SHP77 (cell line): ENCODE data around the gene GUCY2C.
"Not testable (repeated sequence)": the region's sequence is repeated elsewhere in the genome, so short reads cannot be mapped to it uniquely, and the experiment has no call there.

Source experiments
- DNase-seq, 2 experiments: peaks; one replicate each; lab custom pipeline; 2025; lab: John Stamatoyannopoulos, UW

The GUCY2C gene

DNA sequence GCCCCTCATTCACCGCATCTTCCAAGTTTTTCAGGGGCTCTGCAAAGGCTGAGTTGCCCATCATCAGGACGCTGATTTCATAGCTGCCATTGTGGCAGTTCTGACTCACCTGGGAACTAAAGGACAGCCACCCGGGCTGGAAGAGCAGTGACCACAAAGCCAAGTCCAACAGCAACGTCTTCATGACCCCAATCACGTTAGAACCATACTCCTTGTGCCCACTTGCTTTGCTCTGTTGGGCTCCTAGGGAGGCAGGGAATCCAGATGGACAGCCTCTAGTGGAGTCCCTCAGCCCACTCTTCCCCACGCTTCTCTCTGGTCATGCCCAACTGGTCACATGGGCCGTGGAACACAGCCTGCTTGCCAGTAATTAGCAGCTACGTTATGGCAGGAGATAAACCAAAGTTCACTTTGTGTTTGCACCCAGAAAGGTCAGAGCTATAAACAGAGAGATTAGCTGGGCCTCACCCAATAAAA, at the start of gene GUCY2C:
TSS of gene GUCY2C (minus strand) at position 335 of the 477 bp plus-strand sequence. CDS start at position 184, 151 bp downstream.
- no peak for DNase-seq

DNA sequence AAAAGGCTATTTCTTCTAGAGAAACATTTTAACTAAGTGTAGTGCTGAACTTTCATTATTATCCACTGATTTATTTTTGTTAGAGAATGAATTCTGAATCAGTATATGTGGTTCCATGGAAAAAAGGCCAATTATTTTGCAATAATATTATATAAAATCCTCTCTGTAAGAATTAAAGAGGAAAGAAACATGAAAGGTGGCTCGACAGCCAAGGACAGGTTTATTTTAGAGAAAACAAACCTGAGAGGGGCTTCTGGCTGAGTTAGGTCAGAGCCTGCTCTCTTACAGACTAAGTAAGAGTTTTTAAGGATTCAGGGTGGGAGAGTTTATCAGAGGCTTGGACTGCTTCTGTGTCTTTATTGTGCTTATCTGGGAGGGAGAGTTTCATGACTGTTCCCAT, 46.7 kb upstream of the GUCY2C start:
- DNase-seq = no peak

DNA sequence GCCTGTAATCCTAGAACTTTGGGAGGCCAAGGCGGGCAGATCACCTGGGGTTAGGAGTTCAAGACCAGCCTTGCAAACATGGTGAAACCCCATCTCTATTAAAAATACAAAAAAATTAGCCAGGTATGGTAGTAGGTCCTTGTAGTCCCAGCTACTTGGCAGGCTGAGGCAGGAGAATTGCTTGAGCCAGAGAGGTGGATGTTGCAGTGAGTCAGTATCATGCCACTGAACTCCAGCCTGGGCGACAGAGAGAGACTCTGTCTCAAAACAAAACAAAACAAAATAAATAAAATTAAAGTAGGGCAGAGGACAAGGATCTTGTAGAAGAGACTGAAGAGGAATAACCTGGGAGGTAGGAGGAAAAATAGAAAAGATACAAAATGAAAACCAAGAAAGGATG, 45.5 kb upstream of the GUCY2C start:
- DNase-seq = no peak

DNA sequence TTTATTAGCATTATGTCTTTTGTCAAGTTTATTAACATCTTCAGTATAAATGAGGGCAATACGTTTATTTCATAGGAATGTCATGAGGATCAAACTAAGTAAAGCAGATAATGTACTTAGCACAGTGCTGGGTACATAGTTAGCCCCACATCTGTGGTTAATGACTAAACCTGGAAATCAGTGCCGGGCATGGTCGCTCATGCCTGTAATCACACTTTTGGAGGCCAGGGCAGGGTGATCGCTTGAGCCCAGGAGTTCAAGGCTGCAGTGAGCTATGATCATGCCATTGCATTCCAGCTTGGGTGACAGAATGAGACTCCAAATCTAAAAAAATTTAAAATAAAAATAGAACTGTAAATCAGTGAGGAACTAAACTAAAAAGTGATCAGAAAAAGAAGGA, 44.8 kb upstream of the GUCY2C start:
- no peak for DNase-seq

DNA sequence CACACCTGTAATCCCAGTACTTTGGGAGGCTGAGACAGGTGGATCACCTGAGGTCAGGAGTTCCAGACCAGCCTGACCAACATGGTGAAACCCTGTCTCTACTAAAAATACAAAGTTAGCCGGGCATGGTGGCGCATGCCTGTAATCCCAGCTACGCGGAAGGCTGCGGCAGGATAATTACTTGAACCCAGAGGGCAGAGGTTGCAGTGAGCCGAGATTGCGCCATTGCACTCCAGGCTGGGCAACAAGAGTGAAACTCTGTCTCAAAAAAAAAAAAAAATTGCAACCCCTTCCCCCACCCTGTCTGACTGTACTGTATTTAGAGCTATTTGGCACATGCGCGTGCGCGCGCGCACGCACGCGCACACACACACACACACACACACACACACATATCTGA, 40.0 kb upstream of the GUCY2C start:
- DNase-seq = not testable (repeated sequence)

DNA sequence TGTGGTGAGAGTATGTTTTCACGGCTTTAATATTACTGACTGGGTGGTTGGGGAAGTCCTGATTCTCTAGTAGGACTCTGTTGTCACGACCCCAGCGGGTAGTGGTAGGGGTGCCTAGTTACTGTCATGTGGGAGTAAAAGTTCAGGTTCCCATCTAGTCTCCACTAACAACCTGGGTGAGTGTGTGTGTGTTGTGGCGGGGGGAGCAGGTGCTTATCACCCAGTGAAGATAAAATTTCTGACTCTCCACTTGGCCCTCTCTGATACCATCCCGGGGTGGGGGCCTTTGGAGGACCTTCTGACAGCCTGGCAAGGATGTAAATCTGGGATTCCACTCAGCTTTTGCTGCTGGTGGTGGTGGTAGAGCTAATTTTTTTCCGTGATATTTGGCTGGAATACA, 35.4 kb upstream of the GUCY2C start:
- DNase-seq = no peak

DNA sequence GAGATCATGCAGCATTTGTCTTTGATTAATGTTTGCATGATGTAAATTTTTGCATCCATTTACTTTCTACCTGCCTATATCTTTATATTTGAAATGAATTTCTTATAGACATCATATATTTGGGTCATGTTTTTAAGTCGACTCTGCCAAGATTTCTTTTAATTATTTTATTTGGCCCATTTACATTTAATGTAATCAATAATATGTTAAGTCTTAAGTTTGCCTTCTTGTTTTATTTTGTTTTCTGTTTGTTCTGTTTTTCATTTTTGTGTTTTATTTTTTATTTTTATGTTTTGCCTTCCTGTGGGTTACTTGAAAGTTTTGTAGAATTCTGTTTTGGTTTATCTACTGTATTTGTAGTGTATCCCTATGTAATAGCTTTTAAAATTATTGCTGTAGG, 33.2 kb upstream of the GUCY2C start:
- DNase-seq = no peak

DNA sequence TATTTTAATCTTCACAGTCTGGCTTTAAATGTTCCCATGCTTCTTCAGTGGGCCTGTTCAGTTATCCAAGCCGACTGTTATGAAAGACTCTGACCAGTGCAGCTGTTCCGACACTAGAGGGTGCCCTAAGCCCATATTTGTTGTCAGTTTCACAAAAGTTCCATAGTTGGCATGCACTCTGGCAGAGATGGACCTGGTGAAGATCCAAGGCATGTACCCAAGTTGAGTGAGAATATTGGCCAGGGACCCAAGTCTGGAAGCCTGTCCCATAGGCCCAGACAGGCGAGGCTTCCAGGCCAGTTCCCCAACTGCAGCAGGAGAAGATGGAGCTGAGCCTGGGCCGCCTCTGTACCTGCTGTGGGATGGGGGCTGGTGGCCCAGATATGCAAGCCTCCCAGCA, 27.4 kb upstream of the GUCY2C start:
- no peak for DNase-seq

DNA sequence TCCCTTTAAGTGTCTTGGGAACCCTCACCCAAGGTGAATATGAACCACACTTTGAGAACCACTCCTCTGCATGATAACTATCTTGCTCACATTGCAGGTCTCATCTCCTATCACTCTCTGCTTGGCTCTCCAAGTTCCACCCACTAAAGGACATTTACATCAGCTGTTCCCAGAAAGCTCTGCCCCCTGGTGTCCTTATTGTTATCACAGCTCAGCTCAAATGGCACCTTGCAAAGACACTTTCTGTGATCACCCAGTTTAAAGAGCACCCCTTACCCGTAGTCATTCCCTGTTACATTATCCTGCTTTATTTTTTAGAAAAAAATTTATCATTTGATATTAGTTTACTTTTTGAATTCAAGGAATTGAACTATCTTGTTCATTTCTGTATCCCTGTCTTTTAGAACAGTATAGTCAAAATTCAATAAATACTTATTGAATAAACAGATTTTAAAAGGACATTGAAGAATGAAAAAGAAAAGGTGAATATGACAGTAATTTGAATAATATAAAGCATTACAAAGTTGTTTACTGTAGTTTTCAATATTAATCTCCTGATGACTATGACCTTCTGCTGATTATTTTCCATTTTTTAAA, 20.5 kb upstream of the GUCY2C start:
- DNase-seq = no peak

DNA sequence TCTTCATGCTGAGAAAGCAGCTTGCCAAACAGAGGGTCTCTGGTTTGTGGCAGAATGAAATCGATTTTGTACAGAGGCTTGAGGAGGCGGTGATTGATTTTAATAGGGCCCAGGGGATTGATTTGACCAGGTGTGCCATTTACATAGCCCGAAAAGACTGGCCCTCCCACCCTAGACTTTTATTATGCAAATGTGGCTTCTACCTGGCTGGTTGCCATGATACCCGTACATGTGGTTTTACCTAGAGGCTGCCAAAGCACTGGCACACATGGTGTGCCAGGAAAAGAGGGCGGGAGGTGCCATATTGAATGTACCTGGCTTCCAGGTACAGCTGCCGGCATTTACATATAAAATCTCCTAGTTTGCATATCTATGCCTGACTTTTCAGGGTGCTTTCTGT, 18.0 kb upstream of the GUCY2C start:
- no peak for DNase-seq

DNA sequence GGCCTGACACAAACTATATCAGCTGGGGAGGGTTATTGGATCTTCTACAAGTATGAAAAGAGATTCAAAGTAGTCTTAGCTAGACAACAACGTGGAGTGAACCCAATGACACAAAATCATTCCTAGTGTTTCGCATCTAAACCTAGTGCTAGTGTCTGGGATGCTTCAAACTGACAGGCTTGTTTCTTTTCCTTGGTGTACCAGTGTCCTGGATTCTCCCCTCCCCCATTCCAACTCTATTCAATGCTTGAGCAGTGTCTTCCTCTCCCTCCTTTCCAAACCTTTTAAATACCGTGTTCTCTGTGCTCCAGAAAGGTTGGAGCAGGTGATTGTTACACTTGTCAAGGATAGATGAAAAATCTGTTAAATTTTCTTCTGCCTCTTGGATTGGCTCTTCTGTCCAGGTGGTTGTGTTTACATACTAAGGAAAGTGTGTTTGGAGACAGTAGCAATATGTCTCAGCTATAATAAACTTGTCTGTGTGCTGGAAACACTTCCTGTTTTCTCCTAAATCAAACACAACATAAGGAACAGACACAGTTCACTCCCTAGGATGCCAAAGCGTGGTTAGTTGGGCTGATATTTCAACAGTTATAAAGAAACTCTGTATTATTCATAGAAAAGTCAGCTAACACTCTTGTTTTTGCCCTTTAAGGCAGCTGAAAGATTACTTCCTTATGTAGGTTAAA, 14.4 kb upstream of the GUCY2C start:
- DNase-seq = no peak

DNA sequence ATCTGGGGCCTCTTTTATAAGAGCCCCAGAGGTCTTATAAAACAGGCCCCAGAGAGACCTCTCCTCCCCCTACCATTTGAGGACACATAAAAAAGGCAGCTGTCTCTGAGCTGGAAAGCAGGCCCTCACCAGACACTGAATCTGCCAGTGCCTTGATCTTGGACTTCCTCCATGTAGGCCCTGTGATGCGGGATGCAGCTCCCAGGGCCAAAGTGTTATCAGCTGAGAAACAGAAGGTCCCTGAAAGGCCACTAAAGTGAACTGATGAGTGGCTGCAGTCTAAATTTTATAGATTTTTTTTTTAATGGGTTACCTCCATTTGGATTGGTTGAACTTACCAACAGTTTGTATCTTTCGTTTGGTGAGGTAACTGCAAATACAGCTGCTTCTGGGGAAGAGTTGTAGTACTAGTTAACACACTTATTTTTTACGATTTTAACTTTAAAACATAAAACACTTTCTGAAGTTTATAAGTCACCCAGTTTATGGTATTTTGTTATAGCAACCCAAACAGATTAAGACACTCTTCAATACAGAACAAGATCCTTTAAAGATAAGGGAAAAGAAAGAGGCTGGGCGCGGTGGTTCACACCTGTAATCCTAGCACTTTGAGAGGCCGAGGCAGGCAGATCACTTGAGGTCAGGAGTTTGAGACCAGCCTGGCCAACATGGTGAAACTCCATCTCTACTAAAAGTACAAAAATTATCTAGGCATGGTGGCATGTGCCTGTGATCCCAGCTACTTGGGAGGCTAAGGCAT, 5.6 kb upstream of the GUCY2C start:
- no peak for DNase-seq

DNA sequence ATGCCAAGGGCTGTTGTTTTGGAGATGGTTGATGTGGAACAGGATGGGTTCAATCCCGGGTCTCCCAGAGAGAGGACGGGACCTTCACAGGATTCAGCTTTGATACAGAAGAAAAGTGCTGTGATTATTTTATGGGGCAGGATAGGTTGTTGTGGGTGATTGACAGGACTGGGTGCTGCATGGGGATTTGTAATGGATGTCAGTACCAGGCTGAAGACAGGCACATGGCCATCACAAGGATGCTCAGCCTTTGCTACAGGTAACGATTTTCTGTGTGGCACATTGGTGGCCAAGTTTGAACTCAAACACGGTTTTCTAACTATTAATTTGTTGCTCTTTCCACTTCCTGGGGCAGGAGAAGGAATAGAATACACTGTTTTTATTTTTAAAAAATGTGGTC, 4.5 kb upstream of the GUCY2C start:
- DNase-seq = no peak

DNA sequence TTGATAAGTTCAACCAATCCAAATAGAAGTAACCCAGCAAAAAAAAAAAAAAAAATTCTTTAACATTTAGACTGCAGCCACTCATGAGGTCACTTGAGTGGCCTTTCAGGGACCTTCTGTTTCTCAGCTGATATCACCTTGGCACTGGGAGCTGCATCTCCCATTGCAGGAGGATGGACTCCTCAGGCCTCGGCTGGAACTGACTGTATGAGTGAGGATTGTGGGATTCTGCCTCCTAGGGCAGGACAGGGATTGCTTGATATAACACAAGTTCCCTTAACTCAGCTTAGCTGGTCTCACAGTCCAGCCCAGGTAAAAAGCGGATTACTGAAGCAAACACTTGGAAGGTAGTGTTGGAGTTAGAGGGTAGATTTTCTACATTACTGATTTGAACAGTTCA, 3.5 kb upstream of the GUCY2C start:
- no peak for DNase-seq

DNA sequence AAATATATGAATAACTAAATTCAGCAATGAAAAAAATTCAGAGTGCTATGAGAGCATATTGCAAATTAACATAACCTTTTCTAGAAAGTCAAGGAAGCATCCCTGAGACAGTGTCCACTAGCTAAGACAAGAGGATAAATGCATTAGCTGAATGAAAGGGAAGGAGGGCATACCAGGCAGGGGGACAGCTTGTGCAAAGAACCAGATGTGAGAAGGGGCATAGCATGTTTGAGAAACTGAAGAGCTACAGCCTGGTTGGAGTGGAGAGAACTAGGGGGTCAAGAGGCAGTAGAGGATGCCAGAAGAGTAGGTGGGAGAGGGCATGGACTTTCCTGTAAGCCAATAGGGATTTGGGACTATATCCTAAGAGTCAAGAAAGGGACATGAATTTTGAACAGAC, 2.2 kb upstream of the GUCY2C start:
- no peak for DNase-seq

DNA sequence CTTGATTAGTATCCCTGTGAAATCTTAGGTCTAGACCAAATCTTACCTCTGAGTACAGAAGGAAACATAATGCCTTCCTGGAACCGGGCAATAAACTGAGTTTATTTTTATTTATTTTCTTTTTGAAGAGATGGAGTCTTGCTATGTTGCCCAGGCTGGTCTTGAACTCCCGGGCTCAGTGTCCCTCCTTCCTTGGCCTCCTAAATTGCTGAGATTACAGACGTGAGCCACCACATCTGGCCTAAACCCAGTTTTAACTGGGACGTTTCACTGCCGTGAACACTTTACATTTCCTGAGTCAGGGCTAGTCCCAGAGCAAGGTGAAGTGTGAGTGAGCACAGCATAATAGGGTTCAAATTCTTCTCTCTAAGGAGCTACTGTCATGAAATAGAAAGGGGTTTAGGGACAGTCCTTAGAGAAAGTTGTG, 671 bp downstream of the GUCY2C start:
- no peak for DNase-seq

DNA sequence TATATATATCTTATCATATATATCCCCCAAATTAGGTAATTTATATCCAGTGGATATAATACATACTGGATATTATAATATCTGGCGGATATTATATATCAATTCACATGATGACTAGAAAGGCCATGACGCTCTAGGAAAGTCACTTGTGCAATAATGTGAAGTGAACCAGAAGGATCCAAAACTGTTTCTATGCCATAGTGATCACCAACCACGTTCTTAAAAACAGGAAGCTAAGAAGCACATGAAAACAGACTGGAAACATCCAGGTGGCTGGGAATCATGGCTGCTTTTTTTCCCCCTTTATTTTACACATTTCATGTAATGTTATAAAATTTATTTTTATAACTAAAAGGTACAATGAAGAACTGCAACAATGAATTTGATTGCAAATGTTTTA, 1.4 kb downstream of the GUCY2C start:
- DNase-seq = no peak

DNA sequence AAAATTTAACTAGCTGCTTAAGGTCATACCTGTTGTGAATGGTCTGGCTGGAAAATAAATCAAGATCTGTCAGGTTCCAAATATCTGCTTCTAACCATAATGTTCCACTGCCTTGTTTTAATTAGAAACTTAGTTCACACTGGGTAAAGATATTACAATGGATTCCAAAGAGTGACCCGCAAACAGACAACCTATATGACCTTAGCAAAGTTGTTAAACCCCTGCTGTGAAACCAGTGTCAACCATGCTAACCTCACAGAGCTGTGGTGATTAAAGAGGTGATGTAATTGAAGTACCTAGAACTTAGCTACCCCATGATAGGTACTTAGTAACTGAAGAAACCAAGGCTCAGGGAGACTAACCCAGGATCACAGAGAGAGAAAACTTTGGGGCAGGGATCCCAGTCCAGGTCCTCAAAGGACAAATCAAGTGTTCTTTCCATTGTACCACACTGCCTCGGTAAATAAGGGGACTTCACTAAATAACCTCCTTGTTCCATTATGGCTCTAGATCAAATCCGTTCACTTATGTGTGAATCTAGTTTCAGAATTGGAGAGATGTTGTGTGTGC, 2.2 kb downstream of the GUCY2C start:
- DNase-seq = no peak

DNA sequence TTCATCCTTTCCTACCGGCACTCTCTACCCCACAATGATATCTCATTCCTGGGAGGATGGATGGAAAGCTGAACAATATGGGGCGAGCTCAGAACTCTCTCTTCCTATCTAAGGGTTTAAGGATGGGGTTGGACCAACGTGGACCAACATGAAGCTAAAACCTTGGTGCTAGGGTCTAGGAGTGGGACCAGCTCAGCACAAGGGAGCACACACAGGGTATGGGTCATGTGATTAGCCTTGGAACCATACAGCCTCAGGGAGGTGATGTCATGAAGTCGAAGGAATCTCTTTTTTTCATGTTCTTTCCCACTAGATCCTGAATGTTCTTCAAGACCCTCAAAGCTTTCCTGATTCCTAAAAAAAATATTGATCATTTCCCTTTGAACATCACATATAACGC, 3.3 kb downstream of the GUCY2C start:
- no peak for DNase-seq

DNA sequence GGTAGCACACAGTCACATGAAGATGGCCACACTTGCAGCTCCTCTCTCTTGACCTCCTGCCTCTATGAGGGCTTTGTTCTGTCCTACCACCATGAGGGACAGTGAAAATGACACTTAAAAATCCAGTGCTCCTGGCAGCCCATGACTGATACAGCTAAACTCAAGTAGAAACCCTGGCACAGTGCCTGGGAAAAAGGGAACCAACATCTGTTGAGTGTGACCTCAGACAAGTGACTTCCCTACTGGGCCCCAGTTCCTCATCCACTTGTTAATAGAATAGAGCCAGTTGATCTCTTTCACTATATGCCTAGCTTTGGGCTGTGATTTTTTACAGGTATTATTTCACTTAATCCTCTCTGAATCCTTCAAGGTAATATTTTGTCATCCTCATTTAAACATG, 4.8 kb downstream of the GUCY2C start:
- no peak for DNase-seq

DNA sequence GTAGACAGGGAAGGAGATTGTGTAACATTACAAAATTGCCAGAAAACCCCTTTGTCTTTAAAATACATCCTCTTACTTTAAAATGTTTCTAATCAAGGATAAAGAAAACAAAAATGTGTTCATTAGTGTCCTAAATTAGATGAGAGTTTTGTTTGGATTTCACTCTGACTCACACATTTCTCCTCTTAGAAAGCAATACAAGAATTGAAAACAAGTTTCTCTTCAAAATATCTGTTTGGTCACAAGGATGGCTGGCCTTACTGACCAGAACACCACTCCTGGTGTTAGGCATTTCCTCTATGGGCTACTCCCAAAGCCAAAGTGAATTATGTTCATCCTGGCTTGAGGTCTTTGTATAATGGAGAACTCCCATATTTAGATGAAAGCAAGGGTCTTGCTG, 6.4 kb downstream of the GUCY2C start:
- DNase-seq = no peak

DNA sequence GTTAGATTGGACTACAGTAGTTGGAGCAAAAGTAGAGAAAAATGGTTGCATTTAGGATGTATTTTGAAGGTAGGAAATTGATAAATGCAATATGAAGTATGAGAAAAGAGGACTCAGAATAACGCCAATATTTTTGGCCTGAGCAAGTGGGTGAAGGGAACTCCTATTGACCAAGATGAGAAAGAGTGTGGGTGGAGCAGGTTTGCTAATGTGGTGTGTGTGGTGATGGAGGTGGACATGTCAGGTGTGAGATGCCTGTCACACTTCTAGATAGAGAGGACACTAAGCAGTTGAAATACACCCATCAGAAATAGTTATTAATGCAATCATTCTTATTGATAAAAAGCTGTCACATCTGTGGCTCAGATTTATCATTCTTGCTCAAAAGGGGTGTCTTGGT, 7.3 kb downstream of the GUCY2C start:
- no peak for DNase-seq

DNA sequence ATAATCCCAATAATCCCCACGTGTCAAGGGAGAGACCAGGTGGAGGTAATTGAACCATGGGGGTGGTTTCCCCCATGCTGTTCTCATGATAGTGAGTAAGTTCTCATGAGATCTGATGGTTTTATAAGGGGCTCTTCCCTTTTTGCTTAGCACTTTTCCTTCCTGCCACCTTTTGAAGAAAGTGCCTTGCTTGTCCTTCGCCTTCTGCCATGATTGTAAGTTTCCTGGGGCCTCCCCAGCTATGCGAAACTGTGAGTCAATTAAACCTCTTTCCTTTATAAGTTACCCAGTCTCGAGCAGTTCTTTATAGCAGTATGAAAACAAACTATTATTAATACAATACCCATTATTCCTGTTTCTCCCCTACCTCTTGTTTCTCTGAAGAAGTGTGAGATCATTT, 14.2 kb downstream of the GUCY2C start:
- not testable (repeated sequence) for DNase-seq
